PC-3 (cell line): ENCODE measurements around the gene CRISP1. TPM values are rescaled to one million over a fixed set of nuclear protein-coding genes. Genes with fewer than 3 reads are reported as not detected.
A peak's percentile ranks its signal among the peaks of the same experiment; 100 is the strongest.

Experiments
- ATAC-seq: fragments of 200-7000 bp; cut with Tn5 transposase; 2 replicates; pipeline ENCODE4 v1.9.1; 2020; ENCODE audit warnings: mild to moderate bottlenecking, moderate library complexity
- BruUV-seq: library from RNA; stranded (reverse); fragments of 400-500 nt; replicated peaks from 2 replicates; lab custom pipeline; 2021; lab: Mats Ljungman, UMichigan
- CTCF ChIA-PET: fragments of 300-600 bp; sonication (Branson Sonifier 250); formaldehyde crosslinking; loops from one replicate; lab custom pipeline; 2022; ENCODE audit warnings: antibody characterized with exemption; lab: Charles Lee
- POLR2A ChIA-PET: fragments of 300-600 bp; sonication (Branson Sonifier 250); formaldehyde crosslinking; loops from one replicate; lab custom pipeline; 2022; ENCODE audit warnings: antibody characterized with exemption; ENCODE audit not compliant: unreplicated experiment; lab: Charles Lee
- DNase-seq: peaks from one replicate; pipeline ENCODE4 v3.0.0-alpha.2; 2015
- H2AFZ ChIP-seq: fragments of 300-600 bp; sonication (generic); 2 replicates; pipeline ENCODE4 v1.6.0; 2016; ENCODE audit warnings: antibody characterized with exemption, low read length
- H3F3A ChIP-seq: fragments of 300-600 bp; sonication (generic); one replicate; pipeline ENCODE4 v1.6.0; 2017; ENCODE audit warnings: antibody characterized with exemption, low read length, control low read depth, mild to moderate bottlenecking; ENCODE audit not compliant: unreplicated experiment
- H3K27ac ChIP-seq: fragments of 300-600 bp; sonication (generic); 2 replicates; pipeline ENCODE4 v1.5.1; 2016; ENCODE audit warnings: mild to moderate bottlenecking, low read length
- H3K27me3 ChIP-seq: fragments of 300-600 bp; sonication (generic); 2 replicates; pipeline ENCODE4 v1.6.1; 2016; ENCODE audit warnings: low read length, mixed read lengths
- H3K36me3 ChIP-seq: fragments of 300-600 bp; sonication (generic); 2 replicates; pipeline ENCODE4 v1.6.1; 2016; ENCODE audit warnings: low read depth, mixed run types, low read length, mixed read lengths
- H3K4me1 ChIP-seq: fragments of 300-600 bp; sonication (generic); 2 replicates; pipeline ENCODE4 v1.5.1; 2016; ENCODE audit warnings: low read length; ENCODE audit not compliant: insufficient read depth
- H3K4me2 ChIP-seq: fragments of 300-600 bp; sonication (generic); 2 replicates; pipeline ENCODE4 v1.6.0; 2016; ENCODE audit warnings: low read length
- H3K4me3 ChIP-seq: fragments of 300-600 bp; sonication (generic); 2 replicates; pipeline ENCODE4 v1.5.1; 2016; ENCODE audit warnings: mild to moderate bottlenecking, low read length, mixed read lengths
- H3K79me2 ChIP-seq: fragments of 300-600 bp; sonication (generic); 2 replicates; pipeline ENCODE4 v1.6.1; 2017; ENCODE audit warnings: low read length, mixed read lengths
- H3K9ac ChIP-seq: fragments of 300-600 bp; sonication (generic); 2 replicates; pipeline ENCODE4 v1.6.0; 2016; ENCODE audit warnings: mild to moderate bottlenecking, low read length
- H3K9me2 ChIP-seq: fragments of 300-600 bp; sonication (generic); replicated peaks from 2 replicates; pipeline ENCODE4 v1.6.1; 2016; ENCODE audit warnings: mixed run types, low read length, mixed read lengths
- H3K9me3 ChIP-seq: fragments of 300-600 bp; sonication (generic); 2 replicates; pipeline ENCODE4 v1.6.1; 2016; ENCODE audit warnings: low read length, mixed read lengths
- H4K20me1 ChIP-seq: fragments of 300-600 bp; sonication (generic); 2 replicates; pipeline ENCODE4 v1.6.1; 2016; ENCODE audit warnings: low read length, mixed read lengths
- CTCF ChIP-seq: fragments of 300-600 bp; sonication (generic); conservative IDR thresholded peaks from 2 replicates; pipeline ENCODE4 v1.5.1; 2017; ENCODE audit warnings: antibody characterized with exemption, low read depth, mild to moderate bottlenecking, low read length
- EZH2 ChIP-seq: fragments of 300-600 bp; sonication (generic); IDR thresholded peaks from one replicate; pipeline ENCODE4 v1.6.1; 2017; ENCODE audit warnings: antibody characterized with exemption, mild to moderate bottlenecking, low read length; ENCODE audit not compliant: unreplicated experiment
- EZH2phosphoT487 ChIP-seq: fragments of 300-600 bp; sonication (generic); IDR thresholded peaks from 2 replicates; pipeline ENCODE4 v1.6.1; 2018; ENCODE audit warnings: mild to moderate bottlenecking, antibody characterized with exemption, low read length, borderline replicate concordance
- intact Hi-C: fragments of 100-400 bp; cut with micrococcal nuclease; formaldehyde crosslinking; loops from 2 replicates; pipeline ENCODE4 v1.9.0; 2023
- total RNA-seq: library from RNA; depleted of rRNA; stranded (reverse); fragments of >200 nt; gene quantifications from 2 replicates; pipeline ENCODE4 v1.2.3, GENCODE V29; 2014

Gene CRISP1
- total RNA-seq, 1 experiment from 2014 or later = not detected

GRCh38 chr6:49856282-49856681 lies 10.1 kb downstream of the CRISP1 start:
- Histone ChIP-seq H3K79me2 (no peaks in the 10 kb centered on the region), H3K4me3 (no peak overlapping the region), H3K9me3 (no peaks in the 10 kb centered on the region), H3K9me2 (no peaks in the 10 kb centered on the region), H3K9ac (no peak overlapping the region), H3F3A (no peaks in the 10 kb centered on the region), H4K20me1 (no peaks in the 10 kb centered on the region), H3K27ac (no peak overlapping the region), H2AFZ (no peak overlapping the region), H3K4me2 (no peak overlapping the region), H3K27me3 (no peaks in the 10 kb centered on the region), H3K4me1 (no peaks in the 10 kb centered on the region), H3K36me3 (no peaks in the 10 kb centered on the region)
- ATAC-seq = peak; percentile 73
- DNase-seq = no peak
- no TSS peak for BruUV-seq
- no peak for TF ChIP-seq EZH2
- no peak for TF ChIP-seq CTCF
- TF ChIP-seq EZH2phosphoT487 = no peak
- intact Hi-C loops = no loop called here
- ChIA-PET POLR2A (no interaction called here), CTCF (no interaction called here)

- Histone ChIP-seq H3K9me3 (no peaks in the 10 kb centered on the region), H3K27me3 (no peaks in the 10 kb centered on the region), H2AFZ (no peak overlapping the region), H3K4me1 (no peaks in the 10 kb centered on the region), H3K36me3 (no peaks in the 10 kb centered on the region), H3K4me2 (no peak overlapping the region), H3K9ac (no peak overlapping the region), H4K20me1 (no peaks in the 10 kb centered on the region), H3K27ac (no peak overlapping the region), H3F3A (no peaks in the 10 kb centered on the region), H3K9me2 (no peaks in the 10 kb centered on the region), H3K79me2 (no peaks in the 10 kb centered on the region), H3K4me3 (no peak overlapping the region)
- intact Hi-C loops = loop anchor here (1.0 kb wide), 1 partner anchor 176 kb away; no protein-coding TSS in a partner anchor
- ChIA-PET POLR2A (no interaction called here), CTCF (no interaction called here)
- no TSS peak for BruUV-seq
- DNase-seq (no peak), ATAC-seq (no peak)
- TF ChIP-seq CTCF (no peak), EZH2 (no peak), EZH2phosphoT487 (no peak)
Measured at GRCh38 chr6:49855221-49855620, 11.1 kb downstream of the CRISP1 start.

GRCh38 chr6:49852975-49853374 lies 13.4 kb downstream of the CRISP1 start:
- ATAC-seq (no peak), DNase-seq (no peak)
- no peaks in the 10 kb centered on the region for H3K9me2 ChIP-seq
- H3K27ac ChIP-seq = no peak overlapping the region
- H3K4me1 ChIP-seq = no peaks in the 10 kb centered on the region
- ChIA-PET CTCF (no interaction called here), POLR2A (no interaction called here)
- no peak overlapping the region for H3K4me2 ChIP-seq
- TF ChIP-seq CTCF (no peak), EZH2 (no peak), EZH2phosphoT487 (no peak)
- no peak overlapping the region for H2AFZ ChIP-seq
- no peaks in the 10 kb centered on the region for H3K36me3 ChIP-seq
- H3K9ac ChIP-seq = no peak overlapping the region
- no peaks in the 10 kb centered on the region for H3K27me3 ChIP-seq
- no peak overlapping the region for H3K4me3 ChIP-seq
- H3F3A ChIP-seq = no peaks in the 10 kb centered on the region
- no peaks in the 10 kb centered on the region for H3K79me2 ChIP-seq
- BruUV-seq = no TSS peak
- intact Hi-C loops = no loop called here
- no peaks in the 10 kb centered on the region for H3K9me3 ChIP-seq
- no peaks in the 10 kb centered on the region for H4K20me1 ChIP-seq
